T-helper 1 cell (primary cell): Measurements from ENCODE around the gene PPARG.

ENCODE experiments used
- DNase-seq, 5 donors: peaks; one replicate each; pipeline ENCODE4 v3.0.0-alpha.2; 2012 to 2020

Gene PPARG

DNA sequence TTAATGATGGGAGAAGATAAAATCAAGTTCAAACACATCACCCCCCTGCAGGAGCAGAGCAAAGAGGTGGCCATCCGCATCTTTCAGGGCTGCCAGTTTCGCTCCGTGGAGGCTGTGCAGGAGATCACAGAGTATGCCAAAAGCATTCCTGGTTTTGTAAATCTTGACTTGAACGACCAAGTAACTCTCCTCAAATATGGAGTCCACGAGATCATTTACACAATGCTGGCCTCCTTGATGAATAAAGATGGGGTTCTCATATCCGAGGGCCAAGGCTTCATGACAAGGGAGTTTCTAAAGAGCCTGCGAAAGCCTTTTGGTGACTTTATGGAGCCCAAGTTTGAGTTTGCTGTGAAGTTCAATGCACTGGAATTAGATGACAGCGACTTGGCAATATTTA is 127.9 kb downstream of the PPARG start:
- DNase-seq, result no peak

DNA sequence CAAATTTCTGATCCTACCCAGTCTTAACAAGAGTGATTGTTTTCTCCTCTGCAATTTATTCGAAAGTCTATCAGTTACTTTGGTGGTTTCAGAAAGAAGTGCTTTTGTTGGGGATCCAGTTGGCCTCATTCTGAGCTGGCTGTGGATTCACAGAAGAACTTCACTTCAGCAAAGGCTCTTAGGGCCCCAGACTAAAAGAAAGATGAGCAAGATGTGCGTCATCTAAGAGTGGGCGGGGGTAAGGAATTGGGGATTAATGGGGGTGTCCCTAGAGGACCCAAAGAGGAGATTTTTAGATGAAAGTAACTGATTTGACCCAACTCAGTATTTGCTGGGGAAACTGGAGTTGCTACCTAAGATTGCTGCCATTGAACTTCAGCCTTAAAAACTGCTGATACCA is 131.5 kb downstream of the PPARG start:
- no peak for DNase-seq

DNA sequence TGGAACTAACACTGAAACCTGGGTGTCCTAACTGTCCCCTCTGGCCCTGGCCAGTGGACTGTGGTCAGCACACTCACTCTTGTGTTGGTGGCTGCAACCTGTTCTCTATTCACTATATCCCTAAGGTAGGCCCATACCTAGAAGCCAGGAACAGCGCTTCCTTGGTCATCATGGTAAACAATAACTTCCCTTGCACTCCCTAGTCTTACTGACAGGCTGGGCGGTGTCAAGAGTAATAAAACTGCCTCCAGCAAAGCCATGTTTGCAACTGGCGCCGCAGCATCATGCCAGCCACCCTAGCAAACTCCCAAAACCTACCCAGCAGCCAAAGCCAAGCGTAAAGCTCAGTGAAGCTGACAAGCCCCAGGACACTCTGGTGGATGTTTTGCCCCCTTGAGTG is 132.3 kb downstream of the PPARG start:
- DNase-seq, result no peak

DNA sequence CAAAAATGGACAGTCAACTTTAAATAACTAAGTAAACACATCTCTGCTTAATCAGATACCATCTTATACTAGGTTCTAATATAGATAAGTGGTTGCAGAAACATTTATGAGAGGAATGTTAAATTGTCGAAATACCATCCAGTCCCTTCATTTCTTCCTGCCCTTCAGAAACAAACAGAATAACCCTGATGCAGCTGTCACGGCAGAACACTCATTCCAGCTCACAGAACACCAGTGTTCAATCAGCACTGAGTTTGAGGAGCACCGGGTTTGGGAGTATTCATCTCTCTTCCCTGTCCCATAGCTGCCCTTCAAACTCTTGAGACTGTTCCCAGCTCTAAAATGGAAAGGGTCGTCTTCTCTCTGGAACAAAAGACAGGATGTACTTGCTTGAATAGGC is 134.3 kb downstream of the PPARG start:
- DNase-seq, result no peak

DNA sequence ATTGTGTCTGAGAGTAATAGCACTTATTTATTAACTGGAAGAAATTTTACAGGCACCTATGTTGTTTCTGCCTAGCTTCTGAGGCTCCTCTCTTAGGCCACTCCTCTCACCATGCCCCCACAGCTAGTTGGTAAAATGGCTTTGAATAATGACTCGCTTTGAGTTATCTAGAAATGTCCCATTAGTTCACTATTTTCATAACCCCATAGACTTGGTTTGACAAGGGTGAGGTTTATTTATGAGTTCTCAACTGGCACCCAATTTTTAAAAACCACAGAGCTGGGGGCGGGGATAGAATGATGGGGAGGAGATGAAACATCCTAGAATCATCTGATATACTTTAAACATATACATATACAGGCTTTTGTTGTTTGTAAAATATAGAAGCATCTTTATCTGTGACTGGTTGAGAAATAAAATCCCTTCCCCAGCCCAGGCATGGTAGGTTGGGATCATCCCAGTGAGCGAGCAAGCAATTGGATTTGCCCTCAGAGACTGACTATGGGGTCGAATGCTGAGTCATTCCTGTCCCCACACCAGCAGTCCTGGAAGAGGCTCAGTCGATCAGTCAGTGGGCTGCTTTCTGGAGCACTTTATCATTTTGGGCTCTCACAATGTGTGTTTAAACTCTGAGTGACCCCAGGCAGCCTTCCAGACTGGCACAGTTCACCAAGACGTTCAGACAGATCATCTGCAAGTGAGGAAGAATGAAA is 135.2 kb downstream of the PPARG start:
- DNase-seq, result peak in 1 of 5 donors; percentile 7

DNA sequence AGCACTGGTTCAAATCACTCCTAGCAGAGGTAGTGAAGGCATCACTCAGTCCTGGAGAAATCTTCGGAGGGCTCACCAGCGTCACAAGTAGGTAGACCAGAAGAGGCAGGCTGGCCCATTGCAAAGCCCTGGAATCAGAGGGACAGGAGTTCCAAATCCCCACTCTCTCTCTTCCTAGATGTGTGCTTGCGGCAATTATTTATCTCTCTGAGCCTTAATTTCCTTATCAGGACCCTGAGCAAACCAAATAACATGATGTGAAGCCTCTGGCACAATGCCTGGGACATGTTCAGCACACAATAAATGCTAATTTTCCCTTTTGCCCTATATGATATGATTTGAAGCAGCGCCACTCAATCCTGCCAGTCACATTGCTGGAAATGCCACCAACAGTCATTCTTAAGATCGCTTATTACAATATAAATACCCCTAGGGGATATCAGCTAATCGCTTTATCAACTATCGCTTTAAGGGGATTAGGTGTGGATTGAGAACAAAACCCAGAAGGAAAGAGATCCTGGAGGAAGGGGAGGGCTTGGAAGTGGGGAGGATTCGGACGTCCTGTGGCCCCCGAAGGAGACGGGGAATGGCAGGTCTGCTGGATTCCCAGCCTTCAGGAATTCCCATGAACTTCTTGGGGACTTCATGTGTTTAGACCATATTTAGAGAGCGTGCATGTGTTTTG is 135.9 kb downstream of the PPARG start:
- DNase-seq, result no peak

DNA sequence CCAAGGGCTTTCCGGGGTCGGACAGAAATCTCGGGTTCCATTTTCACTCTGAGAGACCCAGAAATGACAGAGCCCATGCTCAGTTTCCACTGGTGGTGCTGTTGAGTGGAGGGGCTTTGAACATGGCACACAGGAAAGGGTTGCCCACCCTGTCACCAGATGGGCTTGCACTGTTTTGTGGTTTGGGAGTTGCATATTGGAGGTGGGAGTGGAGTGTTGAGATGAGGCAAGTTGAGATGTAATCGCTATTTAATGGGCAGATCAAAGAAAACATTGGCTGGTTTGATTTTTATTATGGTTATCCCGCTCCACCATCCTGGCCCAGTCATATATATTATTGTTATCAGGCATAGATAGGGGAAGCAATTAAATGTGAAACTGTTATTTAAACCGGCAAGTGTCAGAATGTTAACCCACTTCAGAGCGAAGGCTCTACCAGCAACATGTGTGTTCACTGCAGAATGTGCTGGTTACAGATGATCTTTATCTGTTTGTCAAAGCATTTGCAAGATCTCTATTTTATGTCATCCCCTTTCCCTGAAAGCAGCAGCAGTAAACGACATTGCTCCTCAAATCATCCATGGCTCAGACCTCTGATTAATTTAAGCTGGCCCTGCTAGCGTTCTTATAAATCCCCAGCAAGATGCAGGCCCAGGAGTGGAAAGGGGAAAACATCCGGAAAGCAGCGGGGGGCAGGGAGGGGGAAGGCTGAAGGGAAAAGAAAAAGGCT is 137.1 kb downstream of the PPARG start:
- no peak for DNase-seq

DNA sequence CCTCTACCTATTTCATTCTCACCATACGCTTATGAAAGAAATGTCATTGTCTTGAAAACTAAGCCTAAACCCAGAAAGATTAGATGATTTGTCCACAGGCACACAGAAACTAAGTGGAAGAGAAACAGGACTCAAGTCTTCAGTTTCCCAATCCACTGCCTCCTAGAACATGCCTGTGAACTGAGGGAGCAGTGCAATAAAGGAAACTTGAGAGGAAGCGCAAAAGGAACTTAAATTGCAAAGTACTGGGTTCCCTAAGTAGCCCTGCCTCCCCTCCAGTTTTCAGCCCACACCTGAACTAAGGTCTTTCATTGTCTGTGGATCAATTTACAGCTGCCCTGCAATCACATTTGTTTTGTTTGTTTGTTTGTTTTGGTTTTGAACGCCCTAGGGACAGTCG is 138.7 kb downstream of the PPARG start:
- no peak for DNase-seq

DNA sequence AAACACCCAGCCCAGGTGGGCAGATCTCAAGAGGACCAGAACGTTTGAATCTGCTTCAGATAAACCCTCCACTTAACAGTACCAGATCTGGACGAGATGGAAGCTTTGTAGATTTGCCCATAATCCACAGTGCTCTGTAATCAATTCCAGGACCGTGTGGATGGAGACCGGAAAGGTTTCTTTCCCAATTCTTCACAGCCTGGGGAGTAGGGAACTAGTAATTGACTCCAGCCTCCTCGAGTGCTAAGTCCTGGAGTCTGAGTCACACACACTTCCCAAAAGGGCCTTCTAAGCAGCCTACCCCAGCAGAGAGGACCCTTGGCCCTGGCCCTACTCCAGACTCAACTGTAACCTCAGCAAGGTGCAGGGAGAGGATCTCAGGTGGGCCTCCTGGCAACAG is 139.3 kb downstream of the PPARG start:
- DNase-seq, result no peak

DNA sequence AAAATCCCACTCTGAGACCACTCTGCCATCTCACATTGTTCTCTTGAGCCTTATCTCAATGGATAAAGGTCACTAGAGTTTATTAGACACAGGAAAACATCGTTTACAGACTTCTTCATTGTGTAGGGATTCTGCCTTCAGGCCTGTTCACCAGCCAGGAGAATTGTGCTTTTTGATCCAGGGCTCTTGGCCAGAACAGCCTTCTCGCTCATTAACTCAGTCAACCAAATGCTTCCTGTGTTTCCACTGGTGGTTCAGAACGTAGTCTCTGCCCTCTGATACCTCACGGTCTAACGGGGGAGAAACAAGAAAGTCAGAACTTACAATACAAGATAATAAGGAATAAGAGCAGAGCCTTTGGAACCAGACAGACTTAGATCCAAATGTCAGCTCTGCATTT is 141.2 kb downstream of the PPARG start:
- DNase-seq, result no peak

DNA sequence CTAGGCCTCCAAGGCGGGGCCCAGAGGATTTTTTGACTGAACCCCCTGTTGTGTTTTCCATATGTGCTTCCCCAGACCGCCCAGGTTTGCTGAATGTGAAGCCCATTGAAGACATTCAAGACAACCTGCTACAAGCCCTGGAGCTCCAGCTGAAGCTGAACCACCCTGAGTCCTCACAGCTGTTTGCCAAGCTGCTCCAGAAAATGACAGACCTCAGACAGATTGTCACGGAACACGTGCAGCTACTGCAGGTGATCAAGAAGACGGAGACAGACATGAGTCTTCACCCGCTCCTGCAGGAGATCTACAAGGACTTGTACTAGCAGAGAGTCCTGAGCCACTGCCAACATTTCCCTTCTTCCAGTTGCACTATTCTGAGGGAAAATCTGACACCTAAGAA is 145.0 kb downstream of the PPARG start:
- no peak for DNase-seq

DNA sequence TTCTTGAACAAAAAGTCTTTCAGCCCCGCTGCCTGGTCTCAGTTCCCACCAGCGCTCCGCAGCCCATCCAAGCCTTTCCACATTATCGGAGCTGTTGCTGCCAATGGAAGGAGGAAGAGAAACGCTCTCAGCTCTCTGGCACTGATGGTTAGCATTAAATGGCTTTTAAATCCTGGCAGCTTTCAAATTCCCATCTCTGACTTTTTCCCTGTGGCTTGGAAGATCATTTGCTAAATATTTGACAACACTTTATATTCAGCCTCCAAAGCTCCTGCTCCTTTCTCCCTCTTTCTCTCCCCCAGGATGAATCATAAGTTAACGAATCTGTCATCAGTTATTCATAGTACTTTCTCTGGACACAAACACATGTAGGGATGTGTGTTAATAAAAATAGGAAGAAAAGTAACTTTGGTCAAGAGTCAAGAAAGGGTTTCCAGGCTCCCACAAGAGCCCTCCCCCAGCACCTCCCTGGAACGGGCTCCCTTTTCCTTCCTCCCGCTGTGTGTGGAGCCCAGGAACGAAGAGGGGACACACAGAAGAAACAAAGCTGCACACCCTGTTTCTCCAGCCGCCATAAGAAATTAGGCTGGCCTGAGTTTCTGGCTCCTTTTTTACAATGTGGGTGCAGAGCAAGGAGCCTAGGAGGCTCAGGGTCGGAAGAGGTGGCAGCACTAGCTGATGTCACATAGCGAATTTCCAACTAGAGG is 147.8 kb downstream of the PPARG start:
- DNase-seq, result no peak

DNA sequence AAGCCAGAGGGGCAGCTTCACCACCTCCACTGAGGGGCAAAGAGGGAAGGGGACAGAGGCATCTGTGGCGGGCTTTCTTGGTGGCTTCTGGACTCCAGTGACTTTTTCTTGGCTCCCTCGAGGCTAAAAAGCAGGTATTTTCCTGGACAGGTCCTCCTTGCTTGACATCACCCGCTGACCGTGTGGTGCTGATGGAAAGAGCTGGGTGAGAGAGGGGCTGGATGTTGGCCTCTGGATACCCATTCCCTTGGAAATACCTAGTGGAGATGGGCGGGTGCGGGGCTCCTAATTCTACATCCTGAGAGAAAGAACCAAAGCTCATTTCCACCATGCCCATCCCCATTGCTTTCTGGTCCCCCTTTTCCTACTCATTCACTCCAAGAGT is 148.3 kb downstream of the PPARG start:
- no peak for DNase-seq

DNA sequence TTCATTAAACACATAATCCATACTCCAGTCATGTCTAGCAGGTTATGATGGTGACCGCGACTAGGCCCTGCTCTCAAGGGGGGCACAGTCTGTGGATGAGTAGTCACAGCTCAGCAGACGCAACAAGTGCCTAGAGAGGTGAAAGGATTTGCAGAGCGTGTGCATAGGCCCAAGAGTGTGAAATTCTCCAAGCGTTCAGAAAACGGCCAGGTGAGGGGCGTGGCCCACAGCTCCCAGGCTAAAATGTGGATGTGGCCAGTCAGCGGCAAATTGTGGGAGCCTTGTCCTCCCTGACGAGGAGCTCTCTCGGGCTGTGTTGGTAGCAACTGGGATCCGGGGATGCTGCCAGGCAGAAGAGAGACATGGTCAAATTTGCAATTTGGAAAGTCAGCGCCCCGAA is 149.0 kb downstream of the PPARG start:
- no peak for DNase-seq

DNA sequence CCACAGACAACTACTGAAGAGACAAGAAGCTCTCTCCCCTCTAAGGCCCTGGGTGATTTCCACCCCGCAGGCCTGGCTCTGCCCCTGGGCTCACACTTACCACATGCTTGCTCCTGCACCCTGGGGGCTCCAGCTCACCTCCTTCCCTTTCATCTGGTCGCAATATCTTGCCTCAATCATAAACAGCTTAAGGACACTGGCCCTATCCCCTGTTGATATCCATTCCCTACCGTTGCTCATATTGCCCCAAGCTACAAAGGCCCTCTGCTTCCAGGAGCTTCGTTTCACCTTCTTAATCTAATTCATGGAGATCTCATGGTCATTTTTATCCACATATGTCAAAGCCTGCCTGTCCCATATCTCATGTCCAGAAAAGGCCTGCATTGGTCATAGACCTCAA is 149.4 kb downstream of the PPARG start:
- no peak for DNase-seq

DNA sequence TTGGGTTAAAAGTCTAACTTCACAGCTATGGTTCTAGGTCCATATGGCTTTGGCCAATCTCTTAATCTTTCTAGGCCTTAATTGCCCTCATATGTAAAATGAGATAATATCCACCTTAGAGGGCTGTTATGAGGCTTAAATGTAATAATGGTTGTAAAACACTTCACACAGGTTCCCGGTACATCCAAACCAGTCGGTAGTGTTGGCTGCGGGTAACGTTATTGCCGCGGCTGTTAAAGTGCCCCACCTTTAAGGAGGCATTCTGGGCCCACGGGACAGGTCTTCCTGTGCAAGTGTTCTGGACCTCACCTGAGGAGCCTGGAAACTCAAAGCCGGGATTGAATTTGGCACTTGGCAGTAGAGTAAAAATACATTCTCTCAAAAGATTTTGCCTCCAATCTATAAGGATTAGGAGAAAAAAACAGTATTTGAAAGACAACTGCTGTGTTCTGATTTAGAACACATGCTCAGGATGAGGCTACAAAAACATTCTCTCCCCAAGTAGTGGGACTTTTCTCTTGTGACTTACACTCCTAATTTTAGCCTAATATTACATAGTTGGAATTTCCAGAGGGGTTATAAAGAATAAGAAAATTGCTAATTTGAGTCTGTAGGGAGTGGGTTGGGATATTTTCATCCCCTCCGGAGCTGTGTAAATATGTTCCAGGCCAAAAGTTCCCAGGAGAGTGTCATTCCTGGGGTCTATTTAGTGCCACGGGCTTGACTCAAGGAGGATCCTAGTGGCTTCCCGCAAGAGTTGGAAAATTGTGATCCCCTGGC is 150.5 kb downstream of the PPARG start:
- DNase-seq, result no peak

DNA sequence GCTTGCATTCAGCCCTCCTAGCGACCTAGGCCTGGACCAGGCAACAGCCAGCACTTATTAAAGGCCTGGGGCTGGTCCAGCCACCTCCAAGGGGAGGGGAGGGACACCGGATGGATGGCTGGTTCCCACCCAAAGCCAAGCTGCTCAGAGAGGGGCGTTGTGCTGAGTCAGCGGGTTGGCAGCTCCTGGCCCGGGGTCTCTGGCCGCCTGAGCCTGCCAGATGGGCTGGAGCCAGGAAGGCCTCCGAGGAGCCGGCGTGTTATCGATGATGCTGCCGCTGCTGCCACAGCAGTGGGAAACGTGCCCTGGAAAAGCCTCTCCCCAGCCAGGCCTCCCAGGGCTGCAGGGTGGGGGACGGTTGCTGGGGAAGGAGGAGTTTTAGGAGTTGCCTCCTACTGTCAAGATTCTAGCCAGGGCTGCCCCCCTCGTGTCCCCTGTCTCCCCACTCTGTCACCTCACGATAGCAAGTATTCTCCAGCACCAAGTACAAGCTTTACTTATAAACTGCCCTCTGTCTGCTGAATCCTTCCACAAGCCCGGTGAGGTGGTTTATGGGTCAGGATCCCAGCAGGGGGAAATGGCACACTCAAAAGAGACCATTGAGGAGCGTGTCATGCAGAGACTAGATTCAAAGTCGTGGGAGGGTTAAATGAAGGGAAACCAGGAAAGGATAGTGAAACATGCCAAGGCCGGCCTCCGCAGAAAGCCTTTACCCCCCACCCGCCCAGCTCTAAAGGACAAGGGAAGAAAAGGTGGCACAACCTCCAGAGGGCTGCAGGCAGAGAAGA is 152.3 kb downstream of the PPARG start:
- no peak for DNase-seq

DNA sequence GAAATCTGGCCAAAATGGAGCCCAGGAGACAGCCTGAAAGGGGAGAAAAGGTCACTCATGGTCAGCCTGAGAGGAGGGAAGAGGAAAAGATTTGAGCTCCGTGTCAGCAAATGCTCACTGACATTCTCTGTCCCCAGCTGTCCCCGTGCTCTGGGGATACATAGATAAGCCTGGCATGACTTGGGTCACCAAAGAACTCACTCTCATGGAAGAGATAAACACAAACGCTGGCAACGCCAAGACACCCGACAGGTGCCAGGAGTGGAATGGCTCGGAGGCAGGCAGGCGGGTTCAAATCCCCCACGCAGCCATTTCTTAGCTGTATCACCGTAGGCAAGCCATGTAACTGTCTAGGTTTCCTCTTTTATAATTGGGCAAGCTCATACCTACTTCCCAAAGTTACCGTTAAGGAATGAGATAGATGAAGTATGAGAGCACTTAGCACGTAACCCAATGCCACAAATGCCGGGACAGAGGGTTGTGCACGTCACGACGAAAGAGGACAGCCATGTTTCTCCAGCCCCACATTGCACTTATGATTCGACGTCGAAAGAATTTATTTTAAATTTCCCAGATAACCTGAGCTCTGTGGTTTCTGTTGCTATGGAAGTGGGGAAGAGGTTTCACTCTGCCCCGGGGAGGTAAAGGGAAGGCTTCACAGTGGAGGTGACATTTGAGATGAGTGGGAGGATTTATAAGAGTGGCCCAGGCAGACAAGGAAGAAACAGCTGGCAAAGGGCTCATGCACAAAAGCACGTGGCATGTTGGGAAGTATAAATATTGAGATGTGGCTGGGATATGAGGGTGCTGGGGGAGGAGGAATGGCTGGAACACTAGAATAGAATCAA is 154.0 kb downstream of the PPARG start:
- no peak for DNase-seq

DNA sequence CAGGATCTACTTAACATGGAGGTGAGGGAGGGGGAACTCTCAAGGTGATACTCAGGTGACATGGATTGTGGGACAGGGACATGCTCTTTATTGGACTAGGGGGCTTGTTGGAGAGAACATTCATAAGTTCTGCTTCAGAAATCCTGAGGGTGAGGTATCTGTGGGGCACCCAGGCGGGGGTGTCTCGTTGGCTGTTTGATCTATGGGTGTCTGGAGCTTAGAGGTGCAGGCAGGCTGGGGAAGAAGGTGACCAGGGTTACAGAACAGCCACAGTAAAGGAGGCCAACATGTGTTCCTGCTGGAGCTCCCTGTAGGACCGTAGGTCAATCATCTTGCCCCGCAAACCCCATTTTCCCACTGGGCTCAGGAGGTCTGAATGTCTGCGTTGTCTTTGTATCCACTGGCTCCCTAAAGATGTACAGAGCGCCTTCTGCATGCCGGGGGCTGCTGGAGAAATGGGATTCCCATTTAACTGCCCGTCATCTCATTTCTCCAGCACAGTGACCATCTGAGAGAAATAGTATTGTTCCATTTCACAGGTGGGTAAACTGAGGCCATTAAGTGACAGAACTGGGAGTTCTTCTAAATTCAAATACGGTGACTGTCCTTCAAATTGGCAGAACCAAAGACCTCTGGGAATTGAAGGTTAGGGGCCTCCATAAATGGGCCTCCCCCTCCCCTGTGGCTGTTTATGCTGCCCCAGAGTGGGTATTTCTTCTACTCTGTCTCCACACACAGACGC is 155.1 kb downstream of the PPARG start:
- no peak for DNase-seq
